Chondrocyte (in vitro differentiated cells): ENCODE data around the gene GAPT. TPM values are rescaled to one million over a fixed set of nuclear protein-coding genes. Genes with fewer than 3 reads are reported as not detected.

Experiments used
- DNase-seq: peaks from one replicate; pipeline ENCODE4 v3.0.0; 2021; ENCODE audit warnings: mixed read lengths, low spot score
- H3K27ac Mint-ChIP-seq: one replicate; pipeline ENCODE4 v1.8.0; 2021; ENCODE audit warnings: mild to moderate bottlenecking, moderate library complexity, mixed read lengths; ENCODE audit not compliant: unreplicated experiment
- H3K27me3 Mint-ChIP-seq: 2 replicates; pipeline ENCODE4 v1.8.0; 2021; ENCODE audit warnings: low read depth, mixed read lengths
- H3K36me3 Mint-ChIP-seq: 2 replicates; pipeline ENCODE4 v1.8.0; 2021; ENCODE audit warnings: low read depth, mixed read lengths
- H3K4me1 Mint-ChIP-seq: 2 replicates; pipeline ENCODE4 v1.8.0; 2021; ENCODE audit warnings: low read depth, mild to moderate bottlenecking, mixed read lengths
- H3K4me3 Mint-ChIP-seq: one replicate; pipeline ENCODE4 v1.8.0; 2021; ENCODE audit warnings: mild to moderate bottlenecking, moderate library complexity, mixed read lengths; ENCODE audit not compliant: unreplicated experiment
- H3K9me3 Mint-ChIP-seq: 2 replicates; pipeline ENCODE4 v1.8.0; 2021; ENCODE audit warnings: low read depth, mixed read lengths
- total RNA-seq: library from RNA; stranded (reverse); gene quantifications from 3 replicates; pipeline ENCODE4 v1.2.1, GENCODE V29; 2021
- TF ChIP-seq, protein P1 (sequence below): fragments of 200-600 bp; sonication (generic); IDR thresholded peaks from 2 replicates; pipeline ENCODE4 v1.5.0; 2021; ENCODE audit warnings: antibody characterized with exemption, mild to moderate bottlenecking, moderate library complexity

Gene GAPT
- total RNA-seq, 1 donor from 2014 or later: not detected

DNA sequence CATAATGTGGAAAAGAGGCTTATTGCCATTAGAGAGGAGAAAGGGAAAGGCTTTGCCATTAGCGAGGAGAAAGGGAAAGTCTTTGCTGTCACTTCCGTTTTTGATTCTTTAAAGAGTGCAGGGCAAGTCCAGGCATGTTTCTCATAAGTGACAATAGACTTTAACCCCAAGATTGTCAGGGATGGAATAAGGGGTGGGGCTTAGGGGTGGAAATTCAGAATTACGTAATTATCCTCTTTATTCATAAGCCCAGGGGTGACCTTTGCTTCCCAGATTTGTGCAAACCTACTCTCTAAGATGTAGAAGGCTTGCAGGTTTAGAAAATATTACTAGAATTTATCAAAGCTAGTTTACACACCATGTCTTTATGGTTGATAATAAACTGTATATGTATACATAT, 29.1 kb upstream of the GAPT start:
- H3K4me1 Mint-ChIP-seq: peaks cover 38% of the 10 kb centered on the region
- no peaks in the 10 kb centered on the region for H3K27me3 Mint-ChIP-seq
- no peaks in the 10 kb centered on the region for H3K9me3 Mint-ChIP-seq
- peak overlapping the region; percentile 63 for H3K27ac Mint-ChIP-seq
- TF ChIP-seq, protein P1, sequence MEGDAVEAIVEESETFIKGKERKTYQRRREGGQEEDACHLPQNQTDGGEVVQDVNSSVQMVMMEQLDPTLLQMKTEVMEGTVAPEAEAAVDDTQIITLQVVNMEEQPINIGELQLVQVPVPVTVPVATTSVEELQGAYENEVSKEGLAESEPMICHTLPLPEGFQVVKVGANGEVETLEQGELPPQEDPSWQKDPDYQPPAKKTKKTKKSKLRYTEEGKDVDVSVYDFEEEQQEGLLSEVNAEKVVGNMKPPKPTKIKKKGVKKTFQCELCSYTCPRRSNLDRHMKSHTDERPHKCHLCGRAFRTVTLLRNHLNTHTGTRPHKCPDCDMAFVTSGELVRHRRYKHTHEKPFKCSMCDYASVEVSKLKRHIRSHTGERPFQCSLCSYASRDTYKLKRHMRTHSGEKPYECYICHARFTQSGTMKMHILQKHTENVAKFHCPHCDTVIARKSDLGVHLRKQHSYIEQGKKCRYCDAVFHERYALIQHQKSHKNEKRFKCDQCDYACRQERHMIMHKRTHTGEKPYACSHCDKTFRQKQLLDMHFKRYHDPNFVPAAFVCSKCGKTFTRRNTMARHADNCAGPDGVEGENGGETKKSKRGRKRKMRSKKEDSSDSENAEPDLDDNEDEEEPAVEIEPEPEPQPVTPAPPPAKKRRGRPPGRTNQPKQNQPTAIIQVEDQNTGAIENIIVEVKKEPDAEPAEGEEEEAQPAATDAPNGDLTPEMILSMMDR: no peak
- peaks cover 11% of the 10 kb centered on the region for H3K36me3 Mint-ChIP-seq
- no peak overlapping the region for H3K4me3 Mint-ChIP-seq
- no peak for DNase-seq

DNA sequence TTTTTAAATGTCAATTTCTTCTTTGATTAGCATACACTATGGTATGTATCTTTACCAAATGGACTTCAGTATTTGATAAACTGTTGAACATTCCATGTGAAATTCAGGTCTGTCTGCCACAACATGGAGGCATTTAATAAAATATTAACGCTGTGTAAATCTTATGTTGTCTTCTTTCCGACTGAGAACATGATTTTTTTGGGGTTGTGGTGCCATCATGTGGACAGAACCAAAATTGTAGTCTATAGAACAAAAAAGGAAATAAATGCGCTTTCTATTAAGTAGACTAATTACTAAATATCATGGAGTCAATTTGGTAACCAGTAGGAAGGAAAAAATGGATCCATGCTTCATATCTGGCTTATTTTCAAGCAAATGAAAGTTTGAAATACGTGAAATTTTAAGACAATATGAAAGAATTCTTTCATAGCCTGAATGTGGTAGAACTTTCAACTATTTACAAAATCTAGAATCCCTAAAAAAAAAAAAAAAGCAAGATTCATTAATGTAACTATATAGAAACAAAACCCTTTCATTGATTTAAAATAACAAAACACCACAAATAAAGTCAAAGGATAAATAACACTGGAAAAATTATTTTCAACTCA, 28.5 kb upstream of the GAPT start:
- TF ChIP-seq, protein P1: peak; percentile 91
- H3K9me3 Mint-ChIP-seq: no peaks in the 10 kb centered on the region
- H3K36me3 Mint-ChIP-seq: peaks cover 5% of the 10 kb centered on the region
- no peak for DNase-seq
- no peak overlapping the region for H3K4me3 Mint-ChIP-seq
- H3K4me1 Mint-ChIP-seq: peaks cover 33% of the 10 kb centered on the region
- H3K27ac Mint-ChIP-seq: peak overlapping the region; percentile 63
- no peaks in the 10 kb centered on the region for H3K27me3 Mint-ChIP-seq

DNA sequence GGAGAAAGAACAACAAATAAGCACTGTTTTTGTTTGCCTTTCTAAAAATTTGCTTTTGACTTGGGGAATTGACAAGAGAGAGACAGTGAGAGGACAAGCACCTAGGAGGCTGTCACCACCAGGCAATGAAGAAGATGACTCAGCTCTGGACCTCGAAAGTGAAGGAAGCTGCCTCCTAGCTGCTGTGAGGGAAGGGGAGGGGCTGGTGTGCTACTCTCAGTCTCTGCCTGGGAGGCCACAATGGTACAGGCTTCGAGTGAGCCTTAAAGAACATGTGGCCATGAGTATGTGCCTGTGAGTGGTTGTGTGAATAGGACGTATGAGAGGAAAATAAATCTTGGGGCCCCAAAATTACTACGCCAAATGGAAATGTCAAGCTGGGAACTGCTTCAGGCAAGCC, 24.3 kb upstream of the GAPT start:
- Mint-ChIP-seq H3K9me3 (no peaks in the 10 kb centered on the region), H3K27me3 (no peaks in the 10 kb centered on the region), H3K27ac (no peak overlapping the region), H3K36me3 (no peaks in the 10 kb centered on the region), H3K4me1 (peaks cover 13% of the 10 kb centered on the region), H3K4me3 (no peak overlapping the region)
- no peak for DNase-seq
- TF ChIP-seq, protein P1: peak; percentile 8

DNA sequence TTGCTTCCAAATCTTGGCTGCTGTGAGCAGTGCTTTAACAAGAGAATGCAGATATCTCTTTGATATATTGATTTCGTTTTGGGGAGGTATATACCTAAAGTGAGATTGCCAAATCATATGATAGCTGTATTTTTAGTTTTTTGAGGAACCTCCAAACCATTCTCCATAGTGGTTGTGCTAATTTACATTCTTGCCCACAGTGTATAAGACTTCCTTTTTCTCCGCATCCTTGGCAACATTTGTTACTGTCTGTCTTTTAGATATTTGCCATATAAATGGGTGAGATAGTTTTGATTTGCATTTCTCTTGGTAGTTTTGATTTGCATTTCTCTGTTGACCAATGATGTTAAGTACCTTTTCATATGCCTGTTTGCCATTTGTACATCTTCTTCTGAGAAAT, 21.3 kb upstream of the GAPT start:
- Mint-ChIP-seq H3K36me3 (peaks cover 3% of the 10 kb centered on the region), H3K27me3 (no peaks in the 10 kb centered on the region), H3K9me3 (no peaks in the 10 kb centered on the region), H3K4me1 (peaks cover 6% of the 10 kb centered on the region), H3K4me3 (no peak overlapping the region), H3K27ac (no peak overlapping the region)
- DNase-seq: no peak
- TF ChIP-seq, protein P1: no peak

DNA sequence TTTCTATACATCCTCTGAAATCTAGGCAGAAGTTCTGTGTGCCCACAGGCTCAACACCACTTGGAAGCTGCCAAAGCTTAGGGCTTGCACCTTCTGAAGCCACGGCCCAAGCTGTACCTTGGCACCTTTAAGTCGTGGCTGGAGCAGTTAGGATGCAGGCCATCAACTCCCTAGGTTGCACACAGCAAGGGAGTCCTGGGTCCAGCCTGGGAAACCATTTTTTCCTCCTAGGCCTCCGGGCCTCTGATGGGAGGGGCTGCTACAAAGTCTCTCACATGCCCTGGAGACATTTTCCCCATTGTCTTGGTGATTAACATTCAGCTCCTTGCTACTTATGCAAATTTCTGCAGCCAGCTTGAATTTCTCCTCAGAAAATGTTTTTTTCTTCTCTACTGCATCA, 15.8 kb upstream of the GAPT start:
- Mint-ChIP-seq H3K27me3 (no peaks in the 10 kb centered on the region), H3K36me3 (peaks cover 3% of the 10 kb centered on the region), H3K4me3 (no peak overlapping the region), H3K4me1 (no peaks in the 10 kb centered on the region), H3K9me3 (no peaks in the 10 kb centered on the region), H3K27ac (no peak overlapping the region)
- TF ChIP-seq, protein P1: no peak
- DNase-seq: no peak
